ENCODE results near the gene PLCD3. TPM values are rescaled to one million over a fixed set of nuclear protein-coding genes. Genes with fewer than 3 reads are reported as not detected.
A peak's percentile ranks its signal among the peaks of the same experiment; 100 is the strongest.

Gene PLCD3
- total and polyA plus RNA-seq, 2 of the 13 experiments (the other 11 are each of a cell fraction or from before 2014, with no cell fraction given): 11.3 to 39.1 TPM

GRCh38 chr17:45171338-45172231 is 39.3 kb upstream of the PLCD3 start (continued):
- no peak for TF ChIP-seq ATF5 (CRISPR knock-in tag; IDR thresholded peaks at IDR 0.05; ENCODE audit: low read depth)
- peak; percentile 52; the same call in 1 of the 2 replicates for TF ChIP-seq GATAD1 (CRISPR knock-in tag; IDR thresholded peaks at IDR 0.05)
- TF ChIP-seq ZNF558 (CRISPR knock-in tag; IDR thresholded peaks at IDR 0.05; ENCODE audit: borderline replicate concordance): peak; percentile 81; the same call in 1 of the 2 replicates
- TF ChIP-seq NR0B2 (CRISPR knock-in tag; IDR thresholded peaks at IDR 0.05): no peak
- peak; percentile 20 for TF ChIP-seq HNRNPLL (IDR thresholded peaks at IDR 0.05; ENCODE audit: low read depth, low read length, poor library complexity, severe bottlenecking)
- TF ChIP-seq XRCC5 (optimal IDR thresholded peaks at IDR 0.05; ENCODE audit: low read length): peak; percentile 11
- TF ChIP-seq ZBTB46 (CRISPR knock-in tag; IDR thresholded peaks at IDR 0.05; ENCODE audit: borderline replicate concordance): peak; percentile 98; the same call in 1 of the 2 replicates
- 0 out of 2 replicates have a peak, but pooled peaks have one; percentile 67 for TF ChIP-seq FOXK1 (CRISPR knock-in tag; IDR thresholded peaks at IDR 0.05; ENCODE audit: borderline replicate concordance, low read depth)
- TF ChIP-seq AKAP8 (CRISPR knock-in tag; IDR thresholded peaks at IDR 0.05): peak; percentile 91; the same call in 1 of the 2 replicates
- TF ChIP-seq RXRA (CRISPR knock-in tag; IDR thresholded peaks at IDR 0.05): peak; percentile 86
- 0 out of 2 replicates have a peak, but pooled peaks have one; percentile 24 for TF ChIP-seq YEATS4 (CRISPR knock-in tag; IDR thresholded peaks at IDR 0.05; ENCODE audit: borderline replicate concordance)
- no peak for TF ChIP-seq ZNF839 (CRISPR knock-in tag; IDR thresholded peaks at IDR 0.05; ENCODE audit: borderline replicate concordance)
- peak; percentile 81; the same call in 1 of the 2 replicates for TF ChIP-seq ZNF609 (CRISPR knock-in tag; IDR thresholded peaks at IDR 0.05; ENCODE audit: borderline replicate concordance)
- peak; percentile 93 for TF ChIP-seq FOXP4 (CRISPR knock-in tag; IDR thresholded peaks at IDR 0.05)
- TF ChIP-seq TBX2 (CRISPR knock-in tag; IDR thresholded peaks at IDR 0.05; ENCODE audit: borderline replicate concordance): peak; percentile 94
- TF ChIP-seq YY1 (IDR thresholded peaks at IDR 0.05; ENCODE audit: insufficient read depth, insufficient replicate concordance, low read depth, low read length): peak; percentile 72
- TF ChIP-seq SMAD1 (CRISPR knock-in tag; IDR thresholded peaks at IDR 0.05; ENCODE audit: borderline replicate concordance, low read depth): no peak; the same call in 1 of the 2 replicates
